GM12878 (cell line): ENCODE data around the gene ALG2. TPM values are rescaled to one million over a fixed set of nuclear protein-coding genes. Genes with fewer than 3 reads are reported as not detected.

ENCODE experiments used
- ATF2 ChIP-seq: IDR thresholded peaks from 2 replicates; pipeline ENCODE4 v1.6.1; 2012; ENCODE audit warnings: low read length, inconsistent platforms
- CBX3 ChIP-seq: fragments of 200-600 bp; sonication (generic); IDR thresholded peaks from 2 replicates; pipeline ENCODE4 v1.6.1; 2016; ENCODE audit warnings: low read depth, borderline replicate concordance
- CBX5 ChIP-seq: sonication (generic); IDR thresholded peaks from 2 replicates; pipeline ENCODE4 v1.6.1; 2016; ENCODE audit warnings: low read depth, moderate library complexity, mild to moderate bottlenecking, inconsistent platforms
- CHD4 ChIP-seq: fragments of 200-600 bp; sonication (generic); IDR thresholded peaks from 2 replicates; pipeline ENCODE4 v1.6.1; 2016; ENCODE audit warnings: mild to moderate bottlenecking
- CTCF ChIP-seq, 3 experiments: IDR thresholded peaks in 2 of 3; conservative IDR thresholded peaks in 1 of 3; 2 replicates each; pipeline ENCODE4 v1.5.1; 2011; ENCODE audit warnings: low read depth in 3 of 3, low read length in 3 of 3, mild to moderate bottlenecking in 3 of 3, control low read depth in 2 of 3, moderate library complexity in 2 of 3, inconsistent platforms in 1 of 3, mixed read lengths in 1 of 3; ENCODE audit not compliant: control insufficient read depth in 2 of 3, insufficient read depth in 1 of 3; ENCODE audit errors: extremely low read depth in 1 of 3
- E2F8 ChIP-seq: fragments of 450-650 bp; IDR thresholded peaks from 2 replicates; pipeline ENCODE4 v1.6.1; 2018; ENCODE audit warnings: mild to moderate bottlenecking, low read depth, moderate library complexity; ENCODE audit not compliant: partially characterized antibody
- HCFC1 ChIP-seq: fragments of 150-350 bp; IDR thresholded peaks from 2 replicates; pipeline ENCODE4 v1.6.1; 2014; ENCODE audit warnings: low read length
- JUND ChIP-seq: IDR thresholded peaks from 2 replicates; pipeline ENCODE4 v1.6.1; 2012; ENCODE audit warnings: low read depth, mild to moderate bottlenecking, low read length, improper control_type of control experiment, moderate library complexity
- POLR2AphosphoS2 ChIP-seq: IDR thresholded peaks from 2 replicates; pipeline ENCODE4 v1.6.1; 2011; ENCODE audit warnings: low read depth, mild to moderate bottlenecking, low read length, improper control_type of control experiment, moderate library complexity
- POLR2AphosphoS5 ChIP-seq: IDR thresholded peaks from 2 replicates; pipeline ENCODE4 v1.6.1; 2011; ENCODE audit warnings: mild to moderate bottlenecking, low read length, inconsistent platforms
- RCOR1 ChIP-seq: conservative IDR thresholded peaks from 2 replicates; pipeline ENCODE4 v1.6.1; 2012; ENCODE audit warnings: low read depth, low read length, improper control_type of control experiment
- SREBF2 ChIP-seq: IDR thresholded peaks from 2 replicates; pipeline ENCODE4 v1.6.1; 2012; ENCODE audit warnings: mild to moderate bottlenecking, low read length
- TARDBP ChIP-seq: IDR thresholded peaks from 2 replicates; pipeline ENCODE4 v1.6.1; 2016; ENCODE audit warnings: borderline replicate concordance
- polyA plus RNA-seq, 11 experiments: library from polyadenylated mRNA; depleted of rRNA in 4 of 11; unstranded in 6 of 11; stranded (reverse) in 5 of 11; fragments of >200 nt; fragmentation: Nextera tagmentation in 4 of 11; fragmentation: Illumina TruSeq in 1 of 11; extraction: Ambion mirVana in 4 of 11; extraction: Trizol in 1 of 11; gene quantifications; 1 replicate in 1 of 11; 2 replicates in 10 of 11; pipeline versions ENCODE4 v1.2.1 to v1.2.3, GENCODE V29; 2011 to 2016; ENCODE audit warnings: inconsistent platforms in 2 of 11, missing spikeins in 2 of 11, low read depth in 1 of 11
- total RNA-seq, 4 experiments: library from RNA; depleted of rRNA in 3 of 4; stranded (reverse); fragments of >200 nt in 3 of 4; fragmentation: Illumina TruSeq in 1 of 4; extraction: Trizol in 1 of 4; gene quantifications; 2 replicates each; pipeline versions ENCODE4 v1.2.1 to v1.2.3, GENCODE V29; 2013 to 2021
- TF ChIP-seq, protein P1 (sequence below): fragments of 450-650 bp; IDR thresholded peaks from 2 replicates; pipeline ENCODE4 v1.6.1; 2018; ENCODE audit warnings: borderline replicate concordance, mild to moderate bottlenecking; ENCODE audit not compliant: partially characterized antibody
- TF ChIP-seq, protein P2 (sequence below): IDR thresholded peaks from 2 replicates; pipeline ENCODE4 v1.6.1; 2012; ENCODE audit warnings: low read depth, low read length, improper control_type of control experiment

ALG2 gene
- total and polyA plus RNA-seq, 10 of the 15 experiments (the other 5 are each of a cell fraction or from before 2014, with no cell fraction given): 8.8 to 52.5 (median 38.6) TPM

DNA sequence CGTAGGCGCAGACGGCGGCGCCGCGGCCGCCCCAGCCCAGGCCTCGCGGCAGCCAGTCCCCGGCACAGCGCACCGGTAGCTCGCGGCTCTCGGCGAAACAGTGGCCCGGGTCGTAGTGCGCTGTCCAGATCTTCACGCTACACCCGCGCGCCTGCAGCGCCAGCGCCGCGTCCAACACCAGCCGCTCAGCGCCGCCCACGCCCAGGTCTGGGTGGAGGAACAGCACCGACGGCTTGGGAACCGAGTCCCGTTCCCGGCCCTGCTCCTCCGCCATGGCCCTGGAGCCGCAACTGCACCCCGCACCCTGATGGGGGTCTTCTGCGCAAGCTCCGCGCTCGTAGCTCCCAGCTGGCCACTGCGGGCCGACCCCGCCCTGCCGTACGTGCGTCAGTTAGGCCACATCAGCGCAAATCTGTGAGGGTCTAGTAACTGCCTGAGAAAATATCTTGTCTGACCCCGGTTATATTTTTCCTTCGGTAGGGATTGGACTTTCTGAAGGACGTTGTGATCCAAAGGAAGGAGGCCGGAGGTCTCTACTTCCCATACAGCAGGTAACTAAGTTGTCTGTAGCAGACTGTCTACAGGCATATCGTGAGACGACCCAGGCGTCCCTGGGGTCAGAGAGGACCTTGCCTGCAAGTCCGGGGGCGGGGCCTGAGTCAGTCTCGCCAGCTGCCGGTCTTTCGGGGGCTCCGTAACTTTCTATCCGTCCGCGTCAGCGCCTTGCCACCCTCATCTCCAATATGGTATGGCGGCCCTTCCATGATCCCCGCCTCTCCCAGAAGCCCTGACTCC lies at the start of gene ALG2, which contains the start of gene SEC61B (continued):
- peak; percentile 73 for TF ChIP-seq HCFC1
- TF ChIP-seq RCOR1: no peak
- no peak for TF ChIP-seq E2F8
- no peak for TF ChIP-seq JUND
- TF ChIP-seq POLR2AphosphoS2: peak; percentile 70; the same call in 1 of the 2 replicates
- no peak for TF ChIP-seq CBX3
- TF ChIP-seq, protein P1, sequence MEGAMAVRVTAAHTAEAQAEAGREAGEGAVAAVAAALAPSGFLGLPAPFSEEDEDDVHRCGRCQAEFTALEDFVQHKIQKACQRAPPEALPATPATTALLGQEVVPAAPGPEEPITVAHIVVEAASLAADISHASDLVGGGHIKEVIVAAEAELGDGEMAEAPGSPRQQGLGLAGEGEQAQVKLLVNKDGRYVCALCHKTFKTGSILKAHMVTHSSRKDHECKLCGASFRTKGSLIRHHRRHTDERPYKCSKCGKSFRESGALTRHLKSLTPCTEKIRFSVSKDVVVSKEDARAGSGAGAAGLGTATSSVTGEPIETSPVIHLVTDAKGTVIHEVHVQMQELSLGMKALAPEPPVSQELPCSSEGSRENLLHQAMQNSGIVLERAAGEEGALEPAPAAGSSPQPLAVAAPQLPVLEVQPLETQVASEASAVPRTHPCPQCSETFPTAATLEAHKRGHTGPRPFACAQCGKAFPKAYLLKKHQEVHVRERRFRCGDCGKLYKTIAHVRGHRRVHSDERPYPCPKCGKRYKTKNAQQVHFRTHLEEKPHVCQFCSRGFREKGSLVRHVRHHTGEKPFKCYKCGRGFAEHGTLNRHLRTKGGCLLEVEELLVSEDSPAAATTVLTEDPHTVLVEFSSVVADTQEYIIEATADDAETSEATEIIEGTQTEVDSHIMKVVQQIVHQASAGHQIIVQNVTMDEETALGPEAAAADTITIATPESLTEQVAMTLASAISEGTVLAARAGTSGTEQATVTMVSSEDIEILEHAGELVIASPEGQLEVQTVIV: peak; percentile 70
- no peak for TF ChIP-seq CBX5
- no peak for TF ChIP-seq SREBF2
- no peak for TF ChIP-seq CTCF (IDR thresholded peaks at IDR 0.05 in 2 of 3, conservative IDR thresholded peaks at IDR 0.05 in 1 of 3; ENCODE audit: control insufficient read depth in 2 of 3, extremely low read depth in 1 of 3, insufficient read depth in 1 of 3, low read depth in 3 of 3, low read length in 3 of 3)
- peak; percentile 98 for TF ChIP-seq POLR2AphosphoS5
- no peak for TF ChIP-seq CHD4
- TF ChIP-seq, protein P2, sequence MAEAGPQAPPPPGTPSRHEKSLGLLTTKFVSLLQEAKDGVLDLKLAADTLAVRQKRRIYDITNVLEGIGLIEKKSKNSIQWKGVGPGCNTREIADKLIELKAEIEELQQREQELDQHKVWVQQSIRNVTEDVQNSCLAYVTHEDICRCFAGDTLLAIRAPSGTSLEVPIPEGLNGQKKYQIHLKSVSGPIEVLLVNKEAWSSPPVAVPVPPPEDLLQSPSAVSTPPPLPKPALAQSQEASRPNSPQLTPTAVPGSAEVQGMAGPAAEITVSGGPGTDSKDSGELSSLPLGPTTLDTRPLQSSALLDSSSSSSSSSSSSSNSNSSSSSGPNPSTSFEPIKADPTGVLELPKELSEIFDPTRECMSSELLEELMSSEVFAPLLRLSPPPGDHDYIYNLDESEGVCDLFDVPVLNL: no peak
- no peak for TF ChIP-seq TARDBP
- no peak for TF ChIP-seq ATF2
